ENCODE results near the gene BTBD1.
"Not testable (repeated sequence)": the region's sequence is repeated elsewhere in the genome, so short reads cannot be mapped to it uniquely, and the experiment has no call there.

BTBD1 gene

GRCh38 chr15:83010709-83011270, 56.3 kb downstream of the BTBD1 start:
- H3K27me3 ChIP-seq (ENCODE audit: control insufficient read depth, insufficient read depth, low read length): no peaks in the 10 kb centered on the region
- H3K9ac ChIP-seq (ENCODE audit: low read length): peak overlapping the region; percentile 93
- H3K4me1 ChIP-seq (ENCODE audit: control insufficient read depth, low read depth, low read length): peaks cover 18% of the 10 kb centered on the region
- H3K4me3 ChIP-seq (ENCODE audit: low read length): peak overlapping the region; percentile 89
- H3K9me3 ChIP-seq (ENCODE audit: control insufficient read depth, low read depth, low read length): no peaks in the 10 kb centered on the region
- peak overlapping the region; percentile 67 for H3K27ac ChIP-seq (ENCODE audit: low read length)
- peaks cover 19% of the 10 kb centered on the region for H3K36me3 ChIP-seq (ENCODE audit: control insufficient read depth, low read depth, low read length)

- H3K9ac ChIP-seq (ENCODE audit: low read length); H3K4me1 ChIP-seq (ENCODE audit: control insufficient read depth, low read depth, low read length); H3K27ac ChIP-seq (ENCODE audit: low read length); H3K27me3 ChIP-seq (ENCODE audit: control insufficient read depth, insufficient read depth, low read length); H3K9me3 ChIP-seq (ENCODE audit: control insufficient read depth, low read depth, low read length); H3K36me3 ChIP-seq (ENCODE audit: control insufficient read depth, low read depth, low read length); H3K4me3 ChIP-seq (ENCODE audit: low read length): not testable (repeated sequence)
Observed at GRCh38 chr15:83000672-83001031, 66.4 kb downstream of the BTBD1 start.

- Histone ChIP-seq H3K27ac (ENCODE audit: low read length) (no peak overlapping the region), H3K9ac (ENCODE audit: low read length) (no peak overlapping the region), H3K9me3 (ENCODE audit: control insufficient read depth, low read depth, low read length) (no peaks in the 10 kb centered on the region), H3K27me3 (ENCODE audit: control insufficient read depth, insufficient read depth, low read length) (no peaks in the 10 kb centered on the region), H3K4me3 (ENCODE audit: low read length) (no peak overlapping the region), H3K36me3 (ENCODE audit: control insufficient read depth, low read depth, low read length) (peaks cover 3% of the 10 kb centered on the region), H3K4me1 (ENCODE audit: control insufficient read depth, low read depth, low read length) (no peaks in the 10 kb centered on the region)
Observed at GRCh38 chr15:82999905-83000671, 67.0 kb downstream of the BTBD1 start.

- no peaks in the 10 kb centered on the region for H3K9me3 ChIP-seq (ENCODE audit: control insufficient read depth, low read depth, low read length)
- no peaks in the 10 kb centered on the region for H3K27me3 ChIP-seq (ENCODE audit: control insufficient read depth, insufficient read depth, low read length)
- H3K4me1 ChIP-seq (ENCODE audit: control insufficient read depth, low read depth, low read length): no peaks in the 10 kb centered on the region
- no peaks in the 10 kb centered on the region for H3K36me3 ChIP-seq (ENCODE audit: control insufficient read depth, low read depth, low read length)
- no peak overlapping the region for H3K4me3 ChIP-seq (ENCODE audit: low read length)
- H3K27ac ChIP-seq (ENCODE audit: low read length): no peak overlapping the region
- H3K9ac ChIP-seq (ENCODE audit: low read length): no peak overlapping the region
Observed at GRCh38 chr15:82999426-82999825, 67.6 kb downstream of the BTBD1 start.

GRCh38 chr15:82995938-82996337, 71.1 kb downstream of the BTBD1 start:
- Histone ChIP-seq H3K27me3 (ENCODE audit: control insufficient read depth, insufficient read depth, low read length) (no peaks in the 10 kb centered on the region), H3K4me1 (ENCODE audit: control insufficient read depth, low read depth, low read length) (no peaks in the 10 kb centered on the region), H3K9me3 (ENCODE audit: control insufficient read depth, low read depth, low read length) (no peaks in the 10 kb centered on the region), H3K36me3 (ENCODE audit: control insufficient read depth, low read depth, low read length) (no peaks in the 10 kb centered on the region), H3K9ac (ENCODE audit: low read length) (no peak overlapping the region), H3K4me3 (ENCODE audit: low read length) (no peak overlapping the region), H3K27ac (ENCODE audit: low read length) (no peak overlapping the region)

GRCh38 chr15:82995076-82995475, 72.0 kb downstream of the BTBD1 start:
- Histone ChIP-seq H3K9ac (ENCODE audit: low read length) (no peak overlapping the region), H3K9me3 (ENCODE audit: control insufficient read depth, low read depth, low read length) (no peaks in the 10 kb centered on the region), H3K4me3 (ENCODE audit: low read length) (no peak overlapping the region), H3K36me3 (ENCODE audit: control insufficient read depth, low read depth, low read length) (no peaks in the 10 kb centered on the region), H3K27me3 (ENCODE audit: control insufficient read depth, insufficient read depth, low read length) (no peaks in the 10 kb centered on the region), H3K4me1 (ENCODE audit: control insufficient read depth, low read depth, low read length) (no peaks in the 10 kb centered on the region), H3K27ac (ENCODE audit: low read length) (no peak overlapping the region)

GRCh38 chr15:82993144-82993543, 73.9 kb downstream of the BTBD1 start:
- H3K4me1 ChIP-seq (ENCODE audit: control insufficient read depth, low read depth, low read length): no peaks in the 10 kb centered on the region
- H3K27me3 ChIP-seq (ENCODE audit: control insufficient read depth, insufficient read depth, low read length): no peaks in the 10 kb centered on the region
- H3K4me3 ChIP-seq (ENCODE audit: low read length): no peak overlapping the region
- H3K9me3 ChIP-seq (ENCODE audit: control insufficient read depth, low read depth, low read length): no peaks in the 10 kb centered on the region
- H3K27ac ChIP-seq (ENCODE audit: low read length): no peak overlapping the region
- peaks cover 13% of the 10 kb centered on the region for H3K36me3 ChIP-seq (ENCODE audit: control insufficient read depth, low read depth, low read length)
- no peak overlapping the region for H3K9ac ChIP-seq (ENCODE audit: low read length)

GRCh38 chr15:82992436-82992998, 74.5 kb downstream of the BTBD1 start:
- no peak overlapping the region for H3K9ac ChIP-seq (ENCODE audit: low read length)
- H3K27me3 ChIP-seq (ENCODE audit: control insufficient read depth, insufficient read depth, low read length): no peaks in the 10 kb centered on the region
- H3K4me3 ChIP-seq (ENCODE audit: low read length): no peak overlapping the region
- peaks cover 15% of the 10 kb centered on the region for H3K36me3 ChIP-seq (ENCODE audit: control insufficient read depth, low read depth, low read length)
- no peaks in the 10 kb centered on the region for H3K4me1 ChIP-seq (ENCODE audit: control insufficient read depth, low read depth, low read length)
- H3K27ac ChIP-seq (ENCODE audit: low read length): no peak overlapping the region
- no peaks in the 10 kb centered on the region for H3K9me3 ChIP-seq (ENCODE audit: control insufficient read depth, low read depth, low read length)

- Histone ChIP-seq H3K27me3 (ENCODE audit: control insufficient read depth, insufficient read depth, low read length) (peaks cover 10% of the 10 kb centered on the region), H3K36me3 (ENCODE audit: control insufficient read depth, low read depth, low read length) (peaks cover 15% of the 10 kb centered on the region), H3K4me1 (ENCODE audit: control insufficient read depth, low read depth, low read length) (no peaks in the 10 kb centered on the region), H3K9me3 (ENCODE audit: control insufficient read depth, low read depth, low read length) (no peaks in the 10 kb centered on the region), H3K27ac (ENCODE audit: low read length) (no peak overlapping the region), H3K4me3 (ENCODE audit: low read length) (peak overlapping the region; percentile 99), H3K9ac (ENCODE audit: low read length) (peak overlapping the region; percentile 49)
Observed at GRCh38 chr15:82986442-82986780, 80.6 kb downstream of the BTBD1 start.

- Histone ChIP-seq H3K9me3 (ENCODE audit: control insufficient read depth, low read depth, low read length) (no peaks in the 10 kb centered on the region), H3K36me3 (ENCODE audit: control insufficient read depth, low read depth, low read length) (peaks cover 15% of the 10 kb centered on the region), H3K9ac (ENCODE audit: low read length) (peak within 1 kb of the TSS; percentile 49), H3K27me3 (ENCODE audit: control insufficient read depth, insufficient read depth, low read length) (peaks cover 10% of the 10 kb centered on the region), H3K4me3 (ENCODE audit: low read length) (peak within 1 kb of the TSS; percentile 99), H3K27ac (ENCODE audit: low read length) (no peak within 1 kb of the TSS), H3K4me1 (ENCODE audit: control insufficient read depth, low read depth, low read length) (no peaks in the 10 kb centered on the region)
Observed at GRCh38 chr15:82985688-82986441, 81.2 kb downstream of the BTBD1 start, which contains the start of gene RAMAC. TSS of gene RAMAC (plus strand) at chr15:82986210. CDS start at chr15:82989019, 2,809 bp downstream.

- H3K9ac ChIP-seq (ENCODE audit: low read length): no peak overlapping the region
- H3K36me3 ChIP-seq (ENCODE audit: control insufficient read depth, low read depth, low read length): no peaks in the 10 kb centered on the region
- no peaks in the 10 kb centered on the region for H3K4me1 ChIP-seq (ENCODE audit: control insufficient read depth, low read depth, low read length)
- H3K27me3 ChIP-seq (ENCODE audit: control insufficient read depth, insufficient read depth, low read length): peaks cover 10% of the 10 kb centered on the region
- H3K27ac ChIP-seq (ENCODE audit: low read length): no peak overlapping the region
- H3K4me3 ChIP-seq (ENCODE audit: low read length): no peak overlapping the region
- no peaks in the 10 kb centered on the region for H3K9me3 ChIP-seq (ENCODE audit: control insufficient read depth, low read depth, low read length)
Observed at GRCh38 chr15:82980981-82981380, 86.1 kb downstream of the BTBD1 start.
